Skin of body (tissue), 2 donors: ENCODE data around the gene FMN1. TPM values are rescaled to one million over a fixed set of nuclear protein-coding genes. Genes with fewer than 3 reads are reported as not detected.

ENCODE experiments used
- DNase-seq: peaks from one replicate; lab custom pipeline; 2025; lab: John Stamatoyannopoulos, UW
- total RNA-seq: library from RNA; depleted of rRNA; stranded (reverse); fragments of >200 nt; gene quantifications from one replicate; pipeline ENCODE4 v1.2.3, GENCODE V29; 2014

The FMN1 gene
- total RNA-seq, 1 donor from 2014 or later = 11.5 TPM

GRCh38 chr15:32787949-32788348 lies 406.6 kb downstream of the FMN1 start:
- no peak for DNase-seq

DNA sequence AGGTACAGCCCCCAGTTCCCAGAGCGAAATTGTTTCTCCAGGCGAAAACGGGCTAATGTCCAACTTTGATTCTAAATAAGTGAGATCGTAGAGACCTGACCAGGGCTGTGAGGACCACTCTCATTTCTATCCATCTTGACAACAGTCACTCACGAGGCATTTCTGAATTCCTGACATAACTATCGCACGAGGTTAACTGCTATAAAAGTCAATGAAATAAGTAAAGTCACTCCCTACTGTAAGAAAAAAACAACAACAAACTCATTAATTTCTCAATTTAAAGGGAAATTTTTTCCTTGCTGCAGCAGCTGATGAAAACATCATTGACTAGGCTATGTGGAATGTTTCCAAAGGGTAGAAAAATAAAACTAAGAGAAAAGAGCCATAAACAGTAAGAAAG lies 407.6 kb downstream of the FMN1 start:
- DNase-seq = no peak

DNA sequence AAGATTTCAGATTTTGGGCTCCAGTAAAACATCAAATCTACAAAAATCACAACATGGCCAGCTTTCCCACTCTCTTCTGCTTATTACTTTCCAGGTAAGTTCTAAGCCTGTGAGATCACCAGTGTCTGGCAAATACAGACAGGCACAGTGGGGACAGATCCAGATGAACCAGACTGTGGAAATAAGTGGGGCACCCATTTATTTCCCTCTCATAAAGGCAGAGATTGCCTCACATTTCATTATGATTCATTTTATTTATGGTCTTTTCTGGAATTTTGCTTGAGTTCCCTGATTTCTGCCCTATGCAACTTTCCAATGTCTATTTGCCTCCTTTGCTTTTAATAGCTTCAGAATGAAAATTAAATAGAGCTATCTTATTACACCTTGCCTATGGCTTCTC lies 409.9 kb downstream of the FMN1 start:
- DNase-seq = no peak

DNA sequence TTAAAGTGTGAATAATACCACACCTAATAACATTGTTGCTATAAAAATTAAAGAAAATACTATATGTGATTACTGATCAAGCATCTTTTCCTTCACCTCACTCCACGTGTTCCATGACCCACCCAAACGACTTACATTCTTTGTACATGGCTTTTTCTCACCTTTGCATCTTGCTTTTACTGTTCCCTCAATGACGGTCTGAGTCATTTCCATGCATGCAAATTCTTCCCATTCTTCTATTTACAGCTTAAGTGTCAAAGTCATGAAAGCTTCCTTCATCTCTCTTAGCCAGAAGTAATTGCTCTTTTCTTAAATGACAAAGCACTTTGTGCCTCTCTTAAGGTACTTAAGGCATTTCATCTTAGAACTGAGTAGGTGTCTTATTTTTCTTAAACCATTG lies 412.7 kb downstream of the FMN1 start:
- no peak for DNase-seq

DNA sequence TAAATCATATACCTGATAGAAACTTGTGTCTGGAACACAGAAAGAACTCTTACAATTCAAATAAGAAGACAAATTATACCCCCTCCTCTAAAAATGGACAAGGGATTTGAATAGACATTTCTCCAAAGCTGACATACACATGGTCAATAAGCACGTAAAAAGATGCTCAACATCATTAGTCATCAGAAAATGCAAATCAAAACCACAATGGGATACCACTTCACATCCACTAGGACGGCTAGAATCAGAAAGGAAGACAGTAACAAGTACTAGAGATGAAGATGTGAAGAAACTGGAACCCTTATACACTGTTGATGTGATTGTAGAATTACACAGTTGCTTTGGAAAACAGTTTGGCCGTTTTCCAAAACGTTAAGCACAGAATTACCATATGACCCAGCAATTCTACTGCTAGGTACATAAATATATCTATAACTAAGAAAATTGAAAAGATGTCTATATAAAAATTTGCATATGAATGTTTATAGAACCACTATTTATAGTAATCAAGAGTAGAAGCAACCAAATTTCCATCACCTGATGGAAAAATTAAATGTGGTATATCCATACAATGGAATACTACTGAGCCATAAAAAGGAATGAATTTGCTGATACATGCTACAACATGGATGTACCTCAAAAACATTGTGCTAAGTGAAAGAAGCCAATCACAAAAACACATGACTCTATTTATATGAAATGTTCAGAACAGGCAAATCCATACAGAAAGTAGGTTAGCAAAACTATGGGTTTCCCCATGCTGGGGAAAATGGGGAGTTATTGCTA lies 415.9 kb downstream of the FMN1 start:
- no peak for DNase-seq

DNA sequence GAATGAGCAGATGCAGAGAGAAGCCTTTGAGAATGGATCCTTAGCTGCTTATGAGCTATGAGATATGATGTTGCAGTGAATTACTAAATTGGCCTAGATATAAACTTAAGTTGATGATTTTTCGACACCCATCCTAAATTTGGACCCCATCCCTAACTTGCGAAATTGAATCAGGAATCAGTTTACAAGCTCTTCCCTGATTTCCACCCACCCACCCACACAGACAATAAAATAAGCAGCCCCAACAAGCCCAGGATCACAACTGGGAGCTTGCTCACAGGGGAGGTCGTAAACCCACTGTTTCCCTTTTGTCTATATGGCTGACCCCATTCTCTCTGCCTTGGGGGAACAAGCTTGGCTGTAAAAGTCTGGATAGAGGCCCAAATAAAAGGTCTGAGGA lies 419.4 kb downstream of the FMN1 start:
- no peak for DNase-seq

GRCh38 chr15:32774022-32774421 lies 420.5 kb downstream of the FMN1 start:
- no peak for DNase-seq

- DNase-seq = no peak
Observed at GRCh38 chr15:32767236-32767635, 427.3 kb downstream of the FMN1 start.

DNA sequence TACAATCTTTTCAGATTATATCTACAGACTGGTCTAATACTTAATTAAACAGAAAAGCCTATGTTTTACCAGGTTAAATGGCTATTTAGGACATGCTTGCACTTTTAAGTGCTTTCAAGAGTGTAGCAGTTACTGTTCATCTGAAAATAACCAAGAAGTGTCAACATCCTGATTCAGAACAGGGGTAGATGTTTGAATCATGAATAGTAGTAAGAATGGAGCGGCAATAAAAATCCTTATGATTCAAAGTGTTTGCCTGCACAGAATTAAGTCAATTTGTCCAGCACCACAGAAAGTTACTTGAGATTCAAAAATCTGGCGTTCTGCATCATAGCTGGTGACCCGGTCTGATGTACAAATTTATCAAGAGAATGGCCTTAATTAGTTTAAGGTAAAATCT lies 428.4 kb downstream of the FMN1 start:
- no peak for DNase-seq

- DNase-seq = no peak
Observed at GRCh38 chr15:32765236-32765635, 429.3 kb downstream of the FMN1 start.

DNA sequence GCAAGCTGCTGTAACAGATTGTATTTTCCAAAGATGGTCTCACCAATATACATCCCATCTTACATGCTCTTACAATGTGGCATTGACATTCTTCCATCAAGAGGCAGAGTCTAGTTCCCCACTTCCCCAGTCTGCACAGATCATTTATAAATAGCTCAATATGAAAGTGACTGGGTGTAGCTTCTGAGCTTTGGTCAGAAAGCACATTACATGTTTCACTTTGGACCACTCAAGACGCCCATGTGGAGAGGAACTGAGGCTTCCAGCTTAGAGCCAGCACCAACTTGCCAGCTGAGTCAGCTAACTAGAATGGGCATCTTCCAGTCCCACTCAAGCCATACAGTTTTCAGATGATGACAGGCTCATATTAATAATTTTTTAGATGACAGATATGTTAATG lies 431.2 kb downstream of the FMN1 start:
- DNase-seq = no peak

- no peak for DNase-seq
Observed at GRCh38 chr15:32757426-32757825, 437.1 kb downstream of the FMN1 start.

DNA sequence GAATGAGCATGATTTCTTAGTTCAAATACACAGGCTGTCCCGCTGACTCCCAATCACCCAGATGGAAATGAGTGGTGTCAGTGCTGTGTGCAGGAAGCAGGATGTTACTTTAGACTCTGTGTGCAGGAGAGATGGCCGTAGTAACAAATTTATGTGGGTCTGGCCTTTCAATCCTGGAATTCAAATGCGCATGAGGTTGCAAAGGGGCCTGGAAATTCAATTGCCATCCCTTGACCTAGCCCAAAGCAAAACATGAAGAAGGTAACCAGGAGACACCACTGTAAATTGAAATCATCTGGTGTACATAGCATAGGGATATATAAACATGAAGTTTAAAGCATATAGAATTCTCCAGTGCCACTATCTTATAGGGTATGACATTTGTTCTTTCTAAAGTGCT lies 443.5 kb downstream of the FMN1 start:
- no peak for DNase-seq

- DNase-seq = peak; percentile 20
Observed at GRCh38 chr15:32747921-32748342, 446.6 kb downstream of the FMN1 start.

- DNase-seq = no peak
Observed at GRCh38 chr15:32746116-32746857, 448.2 kb downstream of the FMN1 start.

DNA sequence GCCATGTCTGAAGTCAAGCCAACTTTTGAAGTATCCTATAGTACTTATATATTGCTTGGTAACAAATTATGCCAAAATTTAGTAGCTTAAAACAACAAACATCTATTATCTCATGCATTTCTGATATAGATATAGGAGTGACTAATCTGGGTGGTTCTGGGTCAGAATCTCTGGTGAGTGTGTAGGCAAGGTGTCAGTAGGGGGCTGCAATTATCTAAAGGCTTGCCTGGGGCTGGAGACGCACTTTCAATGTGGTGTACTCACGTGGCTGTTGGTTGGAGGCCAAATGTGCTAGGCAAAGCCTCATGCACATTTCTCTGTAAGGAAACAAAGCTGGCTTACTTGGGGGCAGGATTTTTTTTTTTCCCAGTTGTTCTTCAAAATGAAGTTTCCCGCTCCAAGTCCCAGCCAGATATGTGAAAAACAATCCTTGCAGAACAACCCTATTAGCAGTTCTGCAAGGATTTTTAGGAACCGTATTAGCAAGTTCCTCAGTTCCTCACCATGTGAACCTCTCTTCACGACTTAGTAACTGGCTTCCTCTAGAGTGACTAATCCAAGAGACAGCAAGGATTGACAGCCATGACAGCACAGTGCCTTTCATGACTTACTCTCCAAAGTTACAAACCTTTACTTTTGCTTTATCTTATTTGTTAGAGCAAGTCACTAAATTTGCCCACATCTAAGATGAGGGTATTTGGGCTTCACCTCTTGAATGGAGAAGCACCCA lies 450.9 kb downstream of the FMN1 start:
- DNase-seq = no peak

- no peak for DNase-seq
Observed at GRCh38 chr15:32739522-32740063, 454.9 kb downstream of the FMN1 start.

- DNase-seq = no peak
Observed at GRCh38 chr15:32738666-32739065, 455.8 kb downstream of the FMN1 start.

- no peak for DNase-seq
Observed at GRCh38 chr15:32737304-32737703, 457.2 kb downstream of the FMN1 start.

- no peak for DNase-seq
Observed at GRCh38 chr15:32736701-32737061, 457.8 kb downstream of the FMN1 start.

- DNase-seq = no peak
Observed at GRCh38 chr15:32735989-32736700, 458.4 kb downstream of the FMN1 start.
